ENCODE results near the gene ARHGAP22. TPM values are rescaled to one million over a fixed set of nuclear protein-coding genes. Genes with fewer than 3 reads are reported as not detected.

Gene ARHGAP22
- total RNA-seq, 1 donor from 2014 or later: 1.9 TPM

DNA sequence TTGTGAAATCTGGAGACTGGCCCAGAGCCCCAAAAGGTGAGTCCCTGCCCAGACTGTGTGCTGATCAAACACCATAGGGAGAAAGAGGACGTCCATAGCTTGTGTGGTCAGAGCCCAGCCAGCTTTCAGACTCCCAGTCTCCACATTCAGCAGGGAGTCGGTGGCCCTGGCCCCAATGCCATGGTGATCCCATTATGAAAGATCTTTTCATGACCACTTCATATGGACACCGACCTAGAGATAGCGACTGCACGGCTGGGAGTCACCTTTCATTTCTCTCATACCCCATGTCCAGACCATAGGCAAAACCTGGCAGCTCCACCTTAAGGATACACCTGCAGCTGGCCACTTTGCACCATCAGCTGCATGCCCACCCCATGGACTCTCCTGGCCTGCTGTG is 126.4 kb downstream of the ARHGAP22 start:
- Mint-ChIP-seq H3K9me3 (ENCODE audit: unreplicated experiment) (no peaks in the 10 kb centered on the region), H3K36me3 (ENCODE audit: low read depth, unreplicated experiment) (peaks cover 7% of the 10 kb centered on the region), H3K27ac (ENCODE audit: unreplicated experiment) (no peak overlapping the region), H3K27me3 (ENCODE audit: unreplicated experiment) (peaks cover 4% of the 10 kb centered on the region), H3K4me1 (ENCODE audit: unreplicated experiment) (peaks cover 32% of the 10 kb centered on the region), H3K4me3 (ENCODE audit: unreplicated experiment) (no peak overlapping the region)
- no peak for TF ChIP-seq CTCF (IDR thresholded peaks at IDR 0.05; ENCODE audit: unreplicated experiment)
- DNase-seq (ENCODE audit: low spot score): no peak

GRCh38 chr10:48477616-48478015 is 127.3 kb downstream of the ARHGAP22 start:
- H3K4me1 Mint-ChIP-seq (ENCODE audit: unreplicated experiment): peaks cover 32% of the 10 kb centered on the region
- no peak overlapping the region for H3K4me3 Mint-ChIP-seq (ENCODE audit: unreplicated experiment)
- H3K36me3 Mint-ChIP-seq (ENCODE audit: low read depth, unreplicated experiment): peaks cover 7% of the 10 kb centered on the region
- peaks cover 7% of the 10 kb centered on the region for H3K27me3 Mint-ChIP-seq (ENCODE audit: unreplicated experiment)
- no peak for TF ChIP-seq CTCF (IDR thresholded peaks at IDR 0.05; ENCODE audit: unreplicated experiment)
- DNase-seq (ENCODE audit: low spot score): no peak
- H3K9me3 Mint-ChIP-seq (ENCODE audit: unreplicated experiment): no peaks in the 10 kb centered on the region
- H3K27ac Mint-ChIP-seq (ENCODE audit: unreplicated experiment): no peak overlapping the region

DNA sequence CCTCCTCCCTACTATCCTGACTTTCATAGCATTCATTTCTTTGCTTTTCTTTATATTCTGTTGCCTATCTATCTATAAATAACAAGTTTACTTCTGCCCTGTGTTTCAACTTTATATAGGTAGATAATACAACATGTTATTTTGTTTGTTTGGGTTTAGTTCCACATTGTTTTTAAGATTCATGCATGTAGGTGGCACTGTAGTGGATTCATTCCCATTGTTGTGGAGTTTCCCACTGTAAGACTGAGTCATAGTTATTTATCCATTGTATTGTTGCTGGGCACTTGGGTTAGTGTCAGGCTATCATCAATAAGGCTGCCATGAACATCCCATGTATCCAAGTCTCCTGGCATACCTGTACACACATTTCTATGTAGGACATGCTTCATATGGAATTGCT is 127.7 kb downstream of the ARHGAP22 start:
- H3K4me3 Mint-ChIP-seq (ENCODE audit: unreplicated experiment): no peak overlapping the region
- H3K36me3 Mint-ChIP-seq (ENCODE audit: low read depth, unreplicated experiment): peaks cover 7% of the 10 kb centered on the region
- no peaks in the 10 kb centered on the region for H3K9me3 Mint-ChIP-seq (ENCODE audit: unreplicated experiment)
- no peak for DNase-seq (ENCODE audit: low spot score)
- peaks cover 7% of the 10 kb centered on the region for H3K27me3 Mint-ChIP-seq (ENCODE audit: unreplicated experiment)
- H3K27ac Mint-ChIP-seq (ENCODE audit: unreplicated experiment): peak overlapping the region; percentile 32
- no peak for TF ChIP-seq CTCF (IDR thresholded peaks at IDR 0.05; ENCODE audit: unreplicated experiment)
- H3K4me1 Mint-ChIP-seq (ENCODE audit: unreplicated experiment): peaks cover 32% of the 10 kb centered on the region

DNA sequence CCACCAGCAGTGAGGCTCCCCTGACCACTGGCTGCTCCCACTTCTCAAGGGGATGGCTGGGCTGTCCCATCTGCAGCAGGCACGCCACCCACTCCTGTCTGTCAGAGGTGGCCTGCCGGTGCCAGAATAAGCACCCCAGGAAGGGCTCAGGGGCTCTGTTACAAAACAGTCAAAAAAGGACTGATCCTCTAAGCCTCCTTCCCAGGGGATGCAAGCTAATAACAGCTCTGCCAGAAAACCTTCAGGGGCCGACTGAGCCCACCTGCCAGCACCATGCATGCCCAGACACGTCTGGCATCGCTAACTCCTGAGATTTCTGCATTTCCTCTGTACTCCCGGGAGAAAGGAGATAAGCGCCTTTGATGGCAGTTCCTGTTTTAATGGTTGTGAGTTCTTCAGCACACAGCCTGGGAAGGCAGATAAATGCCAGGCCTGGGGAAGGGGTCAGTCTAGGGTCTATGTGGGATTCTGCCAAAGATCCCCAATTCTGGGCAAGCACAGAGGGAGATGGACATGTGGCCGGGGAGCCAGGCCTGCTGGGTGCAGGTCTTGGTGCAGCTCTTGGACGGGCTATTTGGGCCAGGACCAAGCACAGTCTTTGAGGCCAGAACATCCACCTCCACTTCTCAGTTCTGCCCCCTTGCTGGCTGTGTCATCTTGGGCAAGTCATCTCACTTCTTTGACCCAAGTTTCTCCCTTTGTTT is 128.4 kb downstream of the ARHGAP22 start:
- Mint-ChIP-seq H3K27me3 (ENCODE audit: unreplicated experiment) (peaks cover 7% of the 10 kb centered on the region), H3K36me3 (ENCODE audit: low read depth, unreplicated experiment) (peaks cover 7% of the 10 kb centered on the region), H3K27ac (ENCODE audit: unreplicated experiment) (peak overlapping the region; percentile 86), H3K4me1 (ENCODE audit: unreplicated experiment) (peaks cover 35% of the 10 kb centered on the region), H3K9me3 (ENCODE audit: unreplicated experiment) (no peaks in the 10 kb centered on the region), H3K4me3 (ENCODE audit: unreplicated experiment) (no peak overlapping the region)
- no peak for TF ChIP-seq CTCF (IDR thresholded peaks at IDR 0.05; ENCODE audit: unreplicated experiment)
- no peak for DNase-seq (ENCODE audit: low spot score)

- Mint-ChIP-seq H3K27ac (ENCODE audit: unreplicated experiment) (peak overlapping the region; percentile 86), H3K4me3 (ENCODE audit: unreplicated experiment) (no peak overlapping the region), H3K27me3 (ENCODE audit: unreplicated experiment) (peaks cover 7% of the 10 kb centered on the region), H3K9me3 (ENCODE audit: unreplicated experiment) (no peaks in the 10 kb centered on the region), H3K36me3 (ENCODE audit: low read depth, unreplicated experiment) (peaks cover 7% of the 10 kb centered on the region), H3K4me1 (ENCODE audit: unreplicated experiment) (peaks cover 35% of the 10 kb centered on the region)
- no peak for DNase-seq (ENCODE audit: low spot score)
- no peak for TF ChIP-seq CTCF (IDR thresholded peaks at IDR 0.05; ENCODE audit: unreplicated experiment)
Measured at GRCh38 chr10:48475943-48476278, 129.0 kb downstream of the ARHGAP22 start.
